Tongue (tissue), 2 donors: Measurements from ENCODE around the gene TEX14. TPM values are rescaled to one million over a fixed set of nuclear protein-coding genes. Genes with fewer than 3 reads are reported as not detected.
A peak's percentile ranks its signal among the peaks of the same experiment; 100 is the strongest.
"Not testable (repeated sequence)": the region's sequence is repeated elsewhere in the genome, so short reads cannot be mapped to it uniquely, and the experiment has no call there.

ENCODE experiments used
- DNase-seq: peaks from one replicate; pipeline ENCODE4 v3.0.0-alpha.2; 2015
- total RNA-seq: library from RNA; depleted of rRNA; stranded (reverse); fragments of >200 nt; gene quantifications from one replicate; pipeline ENCODE4 v1.2.3, GENCODE V29; 2014

Gene TEX14
- total RNA-seq, 1 donor from 2014 or later: under 0.01 TPM

GRCh38 chr17:58595194-58595792 is 96.6 kb downstream of the TEX14 start:
- no peak for DNase-seq

GRCh38 chr17:58593123-58593522 is 98.7 kb downstream of the TEX14 start:
- DNase-seq: no peak

GRCh38 chr17:58591455-58591854 is 100.4 kb downstream of the TEX14 start:
- no peak for DNase-seq

GRCh38 chr17:58590377-58590776 is 101.5 kb downstream of the TEX14 start:
- no peak for DNase-seq

GRCh38 chr17:58587713-58588117 is 104.1 kb downstream of the TEX14 start:
- DNase-seq: peak; percentile 70

GRCh38 chr17:58586009-58586644 is 105.7 kb downstream of the TEX14 start:
- no peak for DNase-seq

- no peak for DNase-seq
Measured at GRCh38 chr17:58585554-58585953, 106.3 kb downstream of the TEX14 start.

GRCh38 chr17:58583486-58583885 is 108.4 kb downstream of the TEX14 start:
- DNase-seq: no peak

GRCh38 chr17:58582718-58583117 is 109.1 kb downstream of the TEX14 start:
- DNase-seq: not testable (repeated sequence)

GRCh38 chr17:58580671-58581070 is 111.2 kb downstream of the TEX14 start:
- DNase-seq: no peak

- peak; percentile 58 for DNase-seq
Measured at GRCh38 chr17:58577696-58578095, 114.1 kb downstream of the TEX14 start.

GRCh38 chr17:58576679-58577367 is 115.0 kb downstream of the TEX14 start:
- DNase-seq: no peak

GRCh38 chr17:58575511-58575910 is 116.3 kb downstream of the TEX14 start:
- no peak for DNase-seq

GRCh38 chr17:58574025-58574424 is 117.8 kb downstream of the TEX14 start:
- no peak for DNase-seq

- DNase-seq: no peak
Measured at GRCh38 chr17:58572846-58573245, 119.0 kb downstream of the TEX14 start.

GRCh38 chr17:58570758-58571157 is 121.1 kb downstream of the TEX14 start:
- no peak for DNase-seq

- DNase-seq: no peak
Measured at GRCh38 chr17:58569196-58569595, 122.6 kb downstream of the TEX14 start.

- peak; percentile 36 for DNase-seq
Measured at GRCh38 chr17:58568044-58568799, 123.6 kb downstream of the TEX14 start.

GRCh38 chr17:58565389-58566311 is 126.2 kb downstream of the TEX14 start:
- no peak for DNase-seq

- peak; percentile 13 for DNase-seq
Measured at GRCh38 chr17:58564971-58565370, 126.9 kb downstream of the TEX14 start.

GRCh38 chr17:58564243-58564642 is 127.6 kb downstream of the TEX14 start:
- no peak for DNase-seq

- peak; percentile 62 for DNase-seq
Measured at GRCh38 chr17:58560511-58560910, 131.3 kb downstream of the TEX14 start.
